H1 (cell line): ENCODE results near the gene MAFG. TPM values are rescaled to one million over a fixed set of nuclear protein-coding genes. Genes with fewer than 3 reads are reported as not detected.

ENCODE experiments used
- CTCF ChIA-PET: fragments of 300-600 bp; sonication (Branson Sonifier 250); formaldehyde crosslinking; loops from one replicate; lab custom pipeline; 2021; ENCODE audit not compliant: partially characterized antibody; lab: Charles Lee
- POLR2A ChIA-PET: fragments of 300-600 bp; sonication (Branson Sonifier 250); formaldehyde crosslinking; loops from one replicate; lab custom pipeline; 2021; ENCODE audit warnings: inconsistent platforms; ENCODE audit not compliant: partially characterized antibody; lab: Charles Lee
- DNase-seq, 2 experiments: peaks; one replicate each; pipeline versions ENCODE4 v3.0.0 to v3.0.0-alpha.2; 2010 to 2022; ENCODE audit warnings: low spot score in 2 of 2, low read depth in 1 of 2, mixed read lengths in 1 of 2
- FAIRE-seq: peaks from 2 replicates; lab custom pipeline; 2011; peaks lifted over from hg19 to GRCh38; lab: Jason Lieb, UNC
- H2AFZ ChIP-seq: 2 replicates; pipeline ENCODE4 v1.8.1; 2012; ENCODE audit warnings: low read length, inconsistent platforms
- H2AK5ac ChIP-seq: 2 replicates; pipeline ENCODE4 v1.6.1; 2013; ENCODE audit warnings: low read depth, low read length
- H2BK120ac ChIP-seq: replicated peaks from 2 replicates; pipeline ENCODE3; 2013; ENCODE audit warnings: low read depth, low read length, inconsistent platforms
- H2BK12ac ChIP-seq: 2 replicates; pipeline ENCODE4 v1.6.1; 2013; ENCODE audit warnings: low read depth, low read length
- H2BK15ac ChIP-seq: 2 replicates; pipeline ENCODE4 v1.6.1; 2013; ENCODE audit warnings: low read length
- H2BK20ac ChIP-seq: 2 replicates; pipeline ENCODE4 v1.6.1; 2013; ENCODE audit warnings: low read length
- H2BK5ac ChIP-seq: 2 replicates; pipeline ENCODE4 v1.6.1; 2013; ENCODE audit warnings: low read depth, low read length
- H3K14ac ChIP-seq: 2 replicates; pipeline ENCODE4 v1.6.1; 2013; ENCODE audit warnings: inconsistent platforms; ENCODE audit not compliant: insufficient read length
- H3K18ac ChIP-seq: 2 replicates; pipeline ENCODE4 v1.6.1; 2013; ENCODE audit warnings: low read length; ENCODE audit errors: extremely low read depth
- H3K23ac ChIP-seq: 2 replicates; pipeline ENCODE4 v1.6.1; 2013; ENCODE audit warnings: inconsistent platforms; ENCODE audit not compliant: insufficient read length
- H3K23me2 ChIP-seq: 2 replicates; pipeline ENCODE4 v1.6.1; 2013; ENCODE audit warnings: low read depth, low read length
- H3K27ac ChIP-seq: 2 replicates; pipeline ENCODE4 v1.6.1; 2011; ENCODE audit warnings: low read depth, low read length, inconsistent platforms
- H3K27me3 ChIP-seq, 4 experiments: replicated peaks in 1 of 4; 1 replicate in 1 of 4; 2 replicates in 3 of 4; pipeline versions ENCODE4 v1.6.1 to v1.8.1; 2011 to 2013; ENCODE audit warnings: low read length in 3 of 4, mild to moderate bottlenecking in 3 of 4, inconsistent platforms in 2 of 4, mixed read lengths in 2 of 4, moderate library complexity in 1 of 4; ENCODE audit not compliant: control insufficient read depth in 3 of 4, insufficient read depth in 3 of 4; ENCODE audit errors: extremely low read depth in 1 of 4
- H3K36me3 ChIP-seq, 4 experiments: 2 replicates each; pipeline versions ENCODE4 v1.6.1 to v1.8.1; 2011 to 2013; ENCODE audit warnings: mild to moderate bottlenecking in 4 of 4, low read length in 3 of 4, moderate library complexity in 2 of 4, control low read depth in 1 of 4, inconsistent platforms in 1 of 4; ENCODE audit not compliant: insufficient read depth in 4 of 4, control insufficient read depth in 2 of 4
- H3K4ac ChIP-seq: replicated peaks from 2 replicates; pipeline ENCODE3; 2013; ENCODE audit warnings: low read length, low read depth, mixed read lengths, inconsistent platforms; ENCODE audit not compliant: insufficient read length
- H3K4me1 ChIP-seq, 4 experiments: replicated peaks in 1 of 4; 1 replicate in 1 of 4; 2 replicates in 3 of 4; pipeline versions ENCODE4 v1.6.1 to v1.8.1; 2011 to 2013; ENCODE audit warnings: low read length in 3 of 4, inconsistent platforms in 2 of 4, mixed read lengths in 1 of 4; ENCODE audit not compliant: insufficient read depth in 4 of 4, control insufficient read depth in 3 of 4
- H3K4me2 ChIP-seq, 2 experiments: 2 replicates each; pipeline versions ENCODE4 v1.6.1 to v1.8.1; 2011 to 2013; ENCODE audit warnings: low read depth in 2 of 2, low read length in 2 of 2, control low read depth in 1 of 2, inconsistent platforms in 1 of 2, mild to moderate bottlenecking in 1 of 2; ENCODE audit not compliant: insufficient read depth in 1 of 2
- H3K4me3 ChIP-seq, 4 experiments: fragments of 200-600, 300-600 bp in 1 of 4; sonication (generic), shearing (Covaris generic), sonication (Bioruptor Twin) in 1 of 4; 2 replicates each; pipeline versions ENCODE4 v1.5.1 to v1.8.1; 2011 to 2016; ENCODE audit warnings: low read length in 4 of 4, low read depth in 3 of 4, control low read depth in 2 of 4, inconsistent platforms in 2 of 4, mild to moderate bottlenecking in 2 of 4, mixed read lengths in 1 of 4, moderate library complexity in 1 of 4; ENCODE audit not compliant: insufficient read depth in 2 of 4; ENCODE audit errors: extremely low read depth in 1 of 4
- H3K56ac ChIP-seq: replicated peaks from 2 replicates; pipeline ENCODE3; 2013; ENCODE audit warnings: low read depth, mild to moderate bottlenecking, mixed read lengths, low read length, inconsistent platforms; ENCODE audit not compliant: insufficient read length
- H3K79me1 ChIP-seq: 2 replicates; pipeline ENCODE4 v1.6.1; 2013; ENCODE audit warnings: low read depth, low read length, control low read depth
- H3K79me2 ChIP-seq, 2 experiments: 2 replicates each; pipeline versions ENCODE4 v1.6.1 to v1.8.1; 2012 to 2013; ENCODE audit warnings: low read length in 2 of 2, mild to moderate bottlenecking in 2 of 2, inconsistent platforms in 1 of 2; ENCODE audit not compliant: insufficient read depth in 2 of 2, control insufficient read depth in 1 of 2
- H3K9ac ChIP-seq, 4 experiments: replicated peaks in 1 of 4; 1 replicate in 1 of 4; 2 replicates in 3 of 4; pipeline versions ENCODE4 v1.6.1 to v1.8.1; 2011 to 2013; ENCODE audit warnings: low read depth in 3 of 4, low read length in 3 of 4, control low read depth in 2 of 4, mild to moderate bottlenecking in 2 of 4, moderate library complexity in 2 of 4, inconsistent platforms in 1 of 4; ENCODE audit errors: extremely low read depth in 1 of 4
- H3K9me3 ChIP-seq, 2 experiments: 2 replicates each; pipeline versions ENCODE4 v1.6.1 to v1.8.1; 2012 to 2013; ENCODE audit warnings: mild to moderate bottlenecking in 2 of 2, moderate library complexity in 2 of 2, control low read depth in 1 of 2, inconsistent platforms in 1 of 2, low read depth in 1 of 2, low read length in 1 of 2, mixed read lengths in 1 of 2; ENCODE audit not compliant: insufficient read depth in 2 of 2
- H4K20me1 ChIP-seq, 2 experiments: replicated peaks in 1 of 2; 2 replicates each; pipeline versions ENCODE3 to v1.8.1; 2011 to 2013; ENCODE audit warnings: inconsistent platforms in 2 of 2, low read length in 2 of 2, mild to moderate bottlenecking in 1 of 2; ENCODE audit not compliant: insufficient read depth in 2 of 2, control insufficient read depth in 1 of 2
- H4K5ac ChIP-seq: 2 replicates; pipeline ENCODE4 v1.6.1; 2013; ENCODE audit warnings: low read length, low read depth, mixed read lengths, inconsistent platforms; ENCODE audit not compliant: insufficient read length
- H4K8ac ChIP-seq: 2 replicates; pipeline ENCODE4 v1.8.0; 2013; ENCODE audit warnings: mild to moderate bottlenecking, moderate library complexity, low read length, inconsistent platforms; ENCODE audit not compliant: insufficient read depth; ENCODE audit errors: extremely low read depth
- H4K91ac ChIP-seq: replicated peaks from 2 replicates; pipeline ENCODE3; 2013; ENCODE audit warnings: low read length, mixed read lengths, inconsistent platforms; ENCODE audit not compliant: insufficient read length
- ASH2L ChIP-seq: fragments of 200-600, 300-600 bp; sonication (generic); IDR thresholded peaks from one replicate; pipeline ENCODE4 v1.7.1; 2017; ENCODE audit warnings: low read length
- EZH2 ChIP-seq: fragments of 200-600 bp; sonication (generic); IDR thresholded peaks from 2 replicates; pipeline ENCODE4 v1.7.1; 2012; ENCODE audit warnings: low read depth, mild to moderate bottlenecking, moderate library complexity, low read length, inconsistent platforms; ENCODE audit not compliant: severe bottlenecking
- KDM4A ChIP-seq: IDR thresholded peaks from one replicate; pipeline ENCODE4 v1.7.1; 2012; ENCODE audit warnings: low read depth, mild to moderate bottlenecking, moderate library complexity, low read length, inconsistent platforms; ENCODE audit not compliant: severe bottlenecking
- POU5F1 ChIP-seq: IDR thresholded peaks from 2 replicates; pipeline ENCODE4 v1.6.1; 2011; ENCODE audit warnings: low read depth, mild to moderate bottlenecking, low read length, moderate library complexity
- SAP30 ChIP-seq: fragments of 300-600 bp; sonication (generic); IDR thresholded peaks from 2 replicates; pipeline ENCODE4 v1.7.1; 2012; ENCODE audit warnings: low read length, moderate library complexity, mild to moderate bottlenecking, inconsistent platforms; ENCODE audit not compliant: insufficient read depth, insufficient replicate concordance
- SP1 ChIP-seq: IDR thresholded peaks from 2 replicates; pipeline ENCODE4 v1.6.1; 2011; ENCODE audit warnings: low read depth, low read length
- WGBS, 2 experiments: shearing (Covaris generic) in 1 of 2; methylation state at CpG; one replicate each; pipeline versions ENCODE4 v1.1.6 to v1.1.7; 2013 to 2015; ENCODE audit warnings: low lambda C conversion rate in 2 of 2, mixed read lengths in 2 of 2, inconsistent platforms in 1 of 2, low coverage in 1 of 2, missing lambda C conversion rate in 1 of 2; ENCODE audit not compliant: insufficient replicate concordance in 2 of 2, insufficient coverage in 1 of 2, insufficient read length in 1 of 2; ENCODE audit errors: extremely low coverage in 1 of 2, missing lambda C conversion rate in 1 of 2; 5-methylcytosine and 5-hydroxymethylcytosine counted together
- polyA plus RNA-seq, 7 experiments: library from polyadenylated mRNA; depleted of rRNA in 3 of 7; stranded (reverse) in 5 of 7; unstranded in 2 of 7; fragments of >200 nt in 5 of 7; fragments of 200-250 nt in 2 of 7; gene quantifications; 1 replicate in 5 of 7; 2 replicates in 1 of 7; 4 replicates in 1 of 7; pipeline versions ENCODE4 v1.2.1 to v1.2.3, GENCODE V29; 2011 to 2013; ENCODE audit warnings: missing spikeins in 2 of 7, mixed read lengths in 2 of 7
- total RNA-seq: library from RNA; stranded (reverse); fragmentation: NEBNext Ultra II Directional; extraction: Animal tissue kit (Norgen Biotek cat#: 25700); gene quantifications from 2 replicates; pipeline ENCODE4 v1.2.1, GENCODE V29; 2021

MAFG gene
- total and polyA plus RNA-seq, 2 of the 8 experiments (the other 6 are each of a cell fraction or from before 2014, with no cell fraction given), result 25.5 to 26.9 TPM

- CTCF ChIA-PET, result interaction anchor here (1.0 to 2.8 kb wide), 9 partner anchors 9 to 121 kb away, joined by 3 to 12 read pairs (median 4); partner anchors contain the start of genes ARHGDIA, DCXR and MAFG
- peaks cover 15 to 40% of the 10 kb centered on the region in 2 experiments for H4K20me1 ChIP-seq
- H3K36me3 ChIP-seq, result peaks cover 11 to 33% (median 26%) of the 10 kb centered on the region in 4 experiments
- H2BK20ac ChIP-seq, result no peak overlapping the region
- DNase-seq (no peak), FAIRE-seq (no peak)
- no peak overlapping the region for H3K56ac ChIP-seq
- H2BK12ac ChIP-seq, result no peak overlapping the region
- H4K91ac ChIP-seq, result no peak overlapping the region
- no peak overlapping the region for H4K5ac ChIP-seq
- H2BK5ac ChIP-seq, result no peak overlapping the region
- no peak overlapping the region for H2BK15ac ChIP-seq
- H3K4me2 ChIP-seq, result peak overlapping the region; percentile 71 to 87
- H3K9me3 ChIP-seq, result no peaks in the 10 kb centered on the region
- no peak overlapping the region for H3K14ac ChIP-seq
- H3K4me1 ChIP-seq, result peaks cover 0 to 10% (median 3%) of the 10 kb centered on the region in 4 experiments; a peak in 4 of 7 replicates
- peak overlapping the region in 1 of 4 experiments; percentile 90; a peak in 3 of 8 replicates for H3K4me3 ChIP-seq
- H3K79me2 ChIP-seq, result peaks cover 3 to 37% of the 10 kb centered on the region in 2 experiments; a peak in 3 of 4 replicates
- 86% methylated on average over 17 of the region's 21 CpGs; no CpG with 5 or more reads in 1 of the 2 experiments for WGBS, 2 experiments
- H3K18ac ChIP-seq, result no peak overlapping the region
- no peak overlapping the region for H2AFZ ChIP-seq
- H4K8ac ChIP-seq, result no peak overlapping the region
- H3K27ac ChIP-seq, result no peak overlapping the region
- H3K23me2 ChIP-seq, result peaks cover 5% of the 10 kb centered on the region
- H3K23ac ChIP-seq, result no peak overlapping the region
- no peak overlapping the region for H3K4ac ChIP-seq
- no peaks in the 10 kb centered on the region for H3K27me3 ChIP-seq
- H3K9ac ChIP-seq, result peak overlapping the region in 1 of 4 experiments; percentile 20; a peak in 2 of 7 replicates
- TF ChIP-seq SP1 (no peak), KDM4A (no peak), POU5F1 (no peak), EZH2 (no peak), SAP30 (no peak), ASH2L (no peak)
- POLR2A ChIA-PET, result interaction anchor here (0.8 to 8.7 kb wide), 9 partner anchors 11 to 60 kb away, joined by 3 to 135 read pairs (median 5); partner anchors contain the start of genes MAFG and PYCR1
- H2AK5ac ChIP-seq, result no peak overlapping the region
- H2BK120ac ChIP-seq, result no peak overlapping the region
- H3K79me1 ChIP-seq, result peaks cover 18% of the 10 kb centered on the region
Measured at GRCh38 chr17:81916234-81917001, 11.1 kb downstream of the MAFG start.
